Activated naive CD8-positive, alpha-beta T cell (primary cell): Measurements from ENCODE around the gene TNS4.

Experiments used
- H3K27ac Mint-ChIP-seq: one replicate; pipeline ENCODE4 v1.8.0; 2021; ENCODE audit warnings: mixed read lengths
- H3K27me3 Mint-ChIP-seq: one replicate; pipeline ENCODE4 v1.8.0; 2021; ENCODE audit warnings: mixed read lengths
- H3K36me3 Mint-ChIP-seq: one replicate; pipeline ENCODE4 v1.8.0; 2021; ENCODE audit warnings: mixed read lengths
- H3K4me1 Mint-ChIP-seq: one replicate; pipeline ENCODE4 v1.8.0; 2021; ENCODE audit warnings: low read depth, mixed read lengths
- H3K4me3 Mint-ChIP-seq: one replicate; pipeline ENCODE4 v1.8.0; 2021; ENCODE audit warnings: mild to moderate bottlenecking, mixed read lengths
- H3K9me3 Mint-ChIP-seq: one replicate; pipeline ENCODE4 v1.8.0; 2021; ENCODE audit warnings: low read depth, mixed read lengths

Gene TNS4

GRCh38 chr17:40456396-40456951 lies 44.9 kb downstream of the TNS4 start:
- Mint-ChIP-seq H3K27ac (no peak overlapping the region), H3K4me1 (peaks cover 3% of the 10 kb centered on the region), H3K36me3 (no peaks in the 10 kb centered on the region)

GRCh38 chr17:40454613-40454995 lies 46.8 kb downstream of the TNS4 start:
- Mint-ChIP-seq H3K4me1 (peaks cover 3% of the 10 kb centered on the region), H3K4me3 (no peak overlapping the region), H3K36me3 (no peaks in the 10 kb centered on the region), H3K27me3 (no peaks in the 10 kb centered on the region), H3K9me3 (no peaks in the 10 kb centered on the region), H3K27ac (no peak overlapping the region)

More at GRCh38 chr17:40456396-40456951, 44.9 kb downstream of the TNS4 start:
- no peak overlapping the region for H3K4me3 Mint-ChIP-seq
- no peaks in the 10 kb centered on the region for H3K27me3 Mint-ChIP-seq
- no peaks in the 10 kb centered on the region for H3K9me3 Mint-ChIP-seq

DNA sequence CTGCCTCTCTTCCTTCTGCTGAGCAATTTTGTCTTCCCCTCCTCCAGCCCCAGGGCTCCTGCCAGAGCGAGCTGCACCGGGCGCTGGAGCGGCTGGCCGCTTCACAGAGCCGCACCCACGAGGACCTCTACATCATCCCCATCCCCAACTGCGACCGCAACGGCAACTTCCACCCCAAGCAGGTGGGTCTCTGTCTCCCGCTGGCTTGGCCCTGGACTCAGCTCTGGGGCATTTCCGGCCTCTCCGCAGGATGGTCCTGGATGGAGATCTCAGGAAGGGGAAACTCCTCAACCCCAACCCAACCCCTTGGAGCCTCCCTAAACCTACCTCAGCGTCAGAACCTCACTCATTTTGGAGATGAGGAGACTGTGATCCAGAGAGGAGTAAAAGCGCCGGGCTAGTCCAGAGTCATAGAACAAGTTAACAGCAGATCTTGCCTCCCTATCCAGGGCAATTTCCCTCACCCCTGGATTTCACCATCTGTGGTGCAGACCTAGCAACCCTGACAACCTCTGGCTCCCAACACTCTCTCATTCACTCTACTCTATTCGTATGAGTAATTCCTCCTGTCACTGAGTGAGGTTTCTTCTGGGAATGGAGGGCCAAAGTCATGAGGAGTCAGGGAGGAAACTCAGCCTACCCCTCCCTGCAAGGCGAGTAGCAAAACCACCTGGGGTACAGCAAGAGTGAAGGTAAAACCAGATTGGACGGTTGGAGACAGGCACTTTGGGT lies 47.4 kb downstream of the TNS4 start:
- Mint-ChIP-seq H3K4me1 (peaks cover 3% of the 10 kb centered on the region), H3K9me3 (no peaks in the 10 kb centered on the region), H3K36me3 (no peaks in the 10 kb centered on the region), H3K27ac (no peak overlapping the region), H3K27me3 (no peaks in the 10 kb centered on the region), H3K4me3 (no peak overlapping the region)

DNA sequence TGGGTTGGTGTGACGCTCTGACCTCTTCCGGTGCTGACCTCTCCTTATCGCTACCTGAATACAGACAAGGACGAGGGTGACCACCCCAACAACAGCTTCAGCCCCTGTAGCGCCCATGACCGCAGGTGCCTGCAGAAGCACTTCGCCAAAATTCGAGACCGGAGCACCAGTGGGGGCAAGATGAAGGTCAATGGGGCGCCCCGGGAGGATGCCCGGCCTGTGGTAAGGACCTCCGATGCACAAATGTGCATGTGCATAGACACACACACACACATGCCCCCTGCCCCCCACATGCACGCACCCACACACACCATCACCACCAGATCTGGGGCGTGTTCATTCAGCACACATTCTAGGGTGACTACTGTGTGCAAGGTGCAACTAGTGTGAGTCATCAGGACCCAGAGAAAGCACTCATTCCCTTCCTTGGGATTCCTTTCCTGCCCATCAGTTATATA lies 48.5 kb downstream of the TNS4 start:
- Mint-ChIP-seq H3K4me3 (no peak overlapping the region), H3K27me3 (no peaks in the 10 kb centered on the region), H3K27ac (no peak overlapping the region), H3K4me1 (peaks cover 11% of the 10 kb centered on the region), H3K36me3 (no peaks in the 10 kb centered on the region), H3K9me3 (no peaks in the 10 kb centered on the region)

DNA sequence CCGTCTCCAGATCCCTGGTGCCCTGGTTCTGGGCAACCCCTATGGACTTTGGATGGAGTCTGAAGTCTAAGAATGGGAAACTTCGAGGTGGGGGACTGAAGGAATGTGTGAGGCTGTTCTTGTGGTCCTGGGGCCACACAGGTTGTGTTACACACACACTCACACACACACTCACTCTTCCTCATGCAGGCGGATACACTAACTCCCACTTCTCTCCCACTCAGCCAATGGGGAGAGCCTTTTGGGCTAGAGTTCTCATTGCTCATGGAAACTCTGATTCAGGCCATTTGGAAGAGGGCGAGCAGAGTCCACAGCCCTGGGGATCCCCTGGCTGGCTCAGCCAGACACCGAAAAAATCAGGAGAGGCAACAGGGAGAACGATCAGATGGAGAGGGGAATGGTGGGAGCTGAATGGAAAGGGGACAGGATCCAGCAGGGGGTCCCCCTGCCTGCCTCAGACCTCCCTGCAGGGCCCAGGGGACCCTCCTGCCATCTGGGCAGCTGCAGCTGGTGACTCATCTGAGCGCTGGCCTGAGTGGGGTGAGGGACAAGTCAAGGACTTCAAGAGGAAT lies 49.1 kb downstream of the TNS4 start:
- H3K4me3 Mint-ChIP-seq: no peak overlapping the region
- peaks cover 3% of the 10 kb centered on the region for H3K27me3 Mint-ChIP-seq
- H3K27ac Mint-ChIP-seq: no peak overlapping the region
- H3K9me3 Mint-ChIP-seq: no peaks in the 10 kb centered on the region
- H3K36me3 Mint-ChIP-seq: no peaks in the 10 kb centered on the region
- H3K4me1 Mint-ChIP-seq: peaks cover 17% of the 10 kb centered on the region

DNA sequence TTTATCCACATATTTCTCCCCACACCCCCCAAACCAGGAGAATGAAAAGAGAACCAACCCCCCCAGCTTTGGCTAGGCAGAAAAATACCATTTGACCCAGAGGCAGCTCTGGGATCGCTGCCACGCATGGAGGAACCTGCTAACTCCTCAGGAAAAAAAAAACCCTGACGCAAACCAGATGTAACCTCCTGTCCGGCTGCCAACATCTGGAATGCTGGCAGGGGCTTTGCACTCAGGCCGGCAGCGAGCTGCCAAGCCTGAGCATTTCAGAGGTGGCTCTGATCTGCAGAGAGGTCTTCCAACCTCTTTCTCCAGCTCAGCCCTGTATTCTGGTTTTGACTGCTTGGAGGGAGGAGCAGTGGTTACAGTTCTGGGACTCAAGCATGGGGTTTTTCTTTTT lies 50.0 kb downstream of the TNS4 start:
- Mint-ChIP-seq H3K9me3 (no peaks in the 10 kb centered on the region), H3K27me3 (peaks cover 3% of the 10 kb centered on the region), H3K27ac (no peak overlapping the region), H3K36me3 (no peaks in the 10 kb centered on the region), H3K4me3 (no peak overlapping the region), H3K4me1 (peaks cover 17% of the 10 kb centered on the region)

GRCh38 chr17:40450175-40450574 lies 51.2 kb downstream of the TNS4 start:
- H3K4me1 Mint-ChIP-seq: peaks cover 21% of the 10 kb centered on the region
- H3K27me3 Mint-ChIP-seq: peaks cover 3% of the 10 kb centered on the region
- H3K36me3 Mint-ChIP-seq: no peaks in the 10 kb centered on the region
- H3K9me3 Mint-ChIP-seq: no peaks in the 10 kb centered on the region
- H3K27ac Mint-ChIP-seq: no peak overlapping the region
- H3K4me3 Mint-ChIP-seq: no peak overlapping the region

DNA sequence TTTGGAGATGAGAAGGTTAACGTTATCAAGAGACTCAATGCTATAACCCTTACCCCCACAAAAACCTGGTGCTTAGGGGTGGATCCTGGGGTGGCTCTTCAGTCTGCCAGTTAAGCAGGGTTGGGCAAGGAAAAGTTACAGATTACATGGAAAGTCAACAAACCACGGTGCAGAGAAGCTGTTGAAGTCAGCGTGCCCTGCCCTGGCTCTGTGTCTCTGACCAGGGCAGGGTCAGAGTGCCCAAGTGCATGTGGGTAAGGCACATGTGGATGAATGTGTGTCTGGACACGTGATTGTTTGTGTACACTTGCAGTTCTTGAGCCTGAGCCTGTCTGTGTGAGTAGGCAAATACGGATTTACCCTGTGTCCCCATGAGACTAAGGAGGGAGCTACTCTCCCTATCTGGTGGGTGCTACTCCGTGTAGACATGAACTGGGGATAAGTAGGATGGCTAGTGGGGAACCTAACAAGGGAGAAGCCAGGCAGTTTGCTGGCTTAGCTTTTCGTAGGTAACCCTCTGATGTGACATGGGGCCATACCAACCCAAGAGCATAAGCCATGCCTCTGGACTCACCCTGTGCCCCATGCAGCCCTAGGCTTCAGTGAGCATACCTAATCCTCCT lies 52.7 kb downstream of the TNS4 start:
- H3K4me3 Mint-ChIP-seq: no peak overlapping the region
- H3K4me1 Mint-ChIP-seq: peaks cover 34% of the 10 kb centered on the region
- no peaks in the 10 kb centered on the region for H3K9me3 Mint-ChIP-seq
- H3K36me3 Mint-ChIP-seq: no peaks in the 10 kb centered on the region
- no peak overlapping the region for H3K27ac Mint-ChIP-seq
- peaks cover 3% of the 10 kb centered on the region for H3K27me3 Mint-ChIP-seq

GRCh38 chr17:40448213-40448638 lies 53.2 kb downstream of the TNS4 start:
- peaks cover 34% of the 10 kb centered on the region for H3K4me1 Mint-ChIP-seq
- no peak overlapping the region for H3K27ac Mint-ChIP-seq
- peaks cover 3% of the 10 kb centered on the region for H3K27me3 Mint-ChIP-seq
- no peak overlapping the region for H3K4me3 Mint-ChIP-seq
- H3K36me3 Mint-ChIP-seq: no peaks in the 10 kb centered on the region
- no peaks in the 10 kb centered on the region for H3K9me3 Mint-ChIP-seq

DNA sequence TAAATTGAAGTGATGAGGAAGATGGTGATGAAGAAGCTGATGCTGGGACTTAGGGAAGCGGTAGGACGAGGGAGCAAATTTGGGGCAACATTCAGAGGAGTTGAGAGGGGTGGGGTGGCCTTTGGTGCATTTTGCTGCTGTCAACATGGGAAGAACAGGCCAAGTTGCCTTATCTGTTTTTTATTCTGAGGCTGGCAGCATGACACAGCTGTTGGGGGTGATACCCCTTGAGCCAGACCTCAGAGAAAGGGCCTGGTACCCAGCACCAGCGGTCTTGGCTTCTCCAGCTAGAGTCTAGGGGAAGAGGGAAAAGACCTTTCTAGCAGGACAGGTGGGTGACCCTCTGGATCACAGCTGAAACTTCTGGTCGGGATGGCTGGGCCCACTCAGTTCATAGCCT lies 53.6 kb downstream of the TNS4 start:
- Mint-ChIP-seq H3K4me3 (no peak overlapping the region), H3K27ac (peak overlapping the region; percentile 61), H3K4me1 (peaks cover 34% of the 10 kb centered on the region), H3K27me3 (peaks cover 3% of the 10 kb centered on the region), H3K9me3 (no peaks in the 10 kb centered on the region), H3K36me3 (no peaks in the 10 kb centered on the region)

DNA sequence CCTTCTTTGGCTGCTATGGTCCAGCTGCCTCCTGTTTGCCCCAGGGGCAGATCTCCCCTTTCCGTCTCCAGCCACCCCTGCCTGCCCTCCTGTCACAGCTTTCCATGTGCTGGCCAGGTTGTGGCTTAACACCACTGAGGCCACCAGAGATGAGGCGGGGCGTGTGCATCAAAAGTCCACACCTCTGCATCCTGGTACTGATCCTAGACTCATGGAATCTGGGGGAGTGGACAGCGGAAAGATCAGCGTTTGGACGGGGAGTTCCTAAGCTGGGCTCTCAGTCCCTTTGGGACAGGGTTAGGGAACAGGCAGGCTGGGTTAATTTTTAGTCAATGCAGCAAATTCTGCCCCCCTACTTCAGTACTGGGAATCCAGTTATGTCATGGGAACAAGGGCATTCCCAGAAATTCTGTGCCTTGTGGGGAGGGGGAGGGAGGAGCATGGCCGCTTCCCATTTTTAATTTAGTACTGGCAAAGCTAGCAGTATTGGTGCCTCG lies 54.2 kb downstream of the TNS4 start:
- Mint-ChIP-seq H3K4me3 (no peak overlapping the region), H3K27ac (no peak overlapping the region), H3K27me3 (peaks cover 3% of the 10 kb centered on the region), H3K36me3 (no peaks in the 10 kb centered on the region), H3K4me1 (peaks cover 34% of the 10 kb centered on the region), H3K9me3 (no peaks in the 10 kb centered on the region)

- peaks cover 3% of the 10 kb centered on the region for H3K27me3 Mint-ChIP-seq
- peaks cover 33% of the 10 kb centered on the region for H3K4me1 Mint-ChIP-seq
- no peak overlapping the region for H3K27ac Mint-ChIP-seq
- H3K36me3 Mint-ChIP-seq: no peaks in the 10 kb centered on the region
- H3K9me3 Mint-ChIP-seq: no peaks in the 10 kb centered on the region
- H3K4me3 Mint-ChIP-seq: no peak overlapping the region
These were observed 55.5 kb downstream of the TNS4 start for GRCh38 chr17:40445751-40446468.

DNA sequence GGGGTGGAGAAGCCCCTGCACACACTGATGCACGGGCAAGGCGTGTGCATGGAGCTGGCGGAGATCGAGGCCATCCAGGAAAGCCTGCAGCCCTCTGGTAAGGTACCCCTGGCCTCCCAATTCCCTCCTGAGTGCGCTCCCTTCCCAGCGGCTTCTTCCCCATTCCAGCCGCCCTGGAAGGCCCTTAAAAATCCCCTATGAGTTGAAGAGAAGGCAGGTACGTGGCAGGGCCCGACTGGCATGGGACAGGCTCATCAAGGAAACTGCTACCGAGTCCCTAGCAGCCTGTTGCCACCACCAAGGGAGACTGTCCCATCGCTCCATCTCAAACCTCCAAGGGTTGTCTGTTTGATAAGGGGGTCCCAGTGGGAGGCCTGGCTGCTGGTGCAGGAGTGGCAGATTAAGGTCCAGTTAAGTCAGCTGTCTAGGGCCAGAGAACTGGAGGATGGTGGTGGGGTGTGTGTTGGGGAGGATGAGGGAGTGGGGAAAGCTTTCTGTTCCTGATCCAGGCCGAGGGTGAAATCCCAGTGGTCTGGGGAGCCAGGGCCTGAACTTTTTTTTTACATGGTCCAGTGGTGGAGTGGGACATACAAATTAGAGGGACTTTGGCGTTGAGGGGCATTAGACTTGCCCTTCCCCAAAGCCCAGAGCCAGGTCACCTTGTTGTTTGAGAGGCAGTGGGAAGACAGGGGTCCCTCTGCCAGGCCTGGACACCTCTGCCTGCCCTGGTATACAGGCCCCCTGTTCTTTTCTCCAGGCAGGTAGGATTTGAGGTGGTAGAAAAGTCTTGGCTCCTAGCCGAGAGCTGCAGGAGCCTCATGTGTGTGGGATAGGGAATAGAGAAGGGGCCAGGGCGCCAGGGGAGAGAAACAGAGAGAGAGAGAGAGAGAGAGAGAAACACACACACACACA lies 57.2 kb downstream of the TNS4 start:
- peaks cover 3% of the 10 kb centered on the region for H3K27me3 Mint-ChIP-seq
- peak overlapping the region; percentile 74 for H3K4me3 Mint-ChIP-seq
- peaks cover 33% of the 10 kb centered on the region for H3K4me1 Mint-ChIP-seq
- H3K9me3 Mint-ChIP-seq: no peaks in the 10 kb centered on the region
- no peaks in the 10 kb centered on the region for H3K36me3 Mint-ChIP-seq
- peak overlapping the region; percentile 68 for H3K27ac Mint-ChIP-seq
